Measurements from ENCODE around the gene PDLIM3. TPM values are rescaled to one million over a fixed set of nuclear protein-coding genes. Genes with fewer than 3 reads are reported as not detected.

The PDLIM3 gene
- polyA plus RNA-seq, 1 of the 3 experiments (the other 2 are of a cell fraction) = 0.08 TPM

DNA sequence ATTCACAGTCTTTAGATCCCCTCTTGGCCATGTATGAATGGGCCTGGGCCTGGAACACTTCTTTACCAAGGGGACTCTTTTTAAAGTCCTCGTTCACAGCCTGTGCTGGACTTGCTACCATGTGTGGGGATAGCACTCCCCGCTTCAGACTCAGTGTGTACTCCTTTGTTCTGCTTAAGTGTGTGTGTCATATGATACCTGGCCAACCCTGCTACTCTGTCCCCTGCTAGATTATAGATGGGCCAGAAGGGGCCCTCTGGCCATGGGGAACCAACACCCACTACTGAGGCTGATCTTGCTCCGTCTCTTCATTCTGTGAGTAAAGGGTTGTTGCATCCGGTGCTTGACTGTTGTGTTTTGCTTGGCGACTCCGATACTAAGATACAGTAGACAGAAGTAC, 71.8 kb downstream of the PDLIM3 start:
- H3F3A ChIP-seq (replicated peaks; ENCODE audit: insufficient read depth) = peaks cover 10% of the 10 kb centered on the region
- H2AFZ ChIP-seq (ENCODE audit: low read depth) = no peak overlapping the region
- H3K9ac ChIP-seq = no peak overlapping the region
- no peaks in the 10 kb centered on the region for H3K36me3 ChIP-seq (replicated peaks in 1 of 2; ENCODE audit: control insufficient read depth in 1 of 2, insufficient read depth in 2 of 2, low read length in 1 of 2)
- 85% methylated on average over 6 of the region's 6 CpGs for WGBS (ENCODE audit: low lambda C conversion rate)
- H4K20me1 ChIP-seq (ENCODE audit: insufficient read depth) = no peaks in the 10 kb centered on the region
- no peaks in the 10 kb centered on the region for H3K9me3 ChIP-seq
- CTCF ChIA-PET = no interaction called here
- no peak overlapping the region for H3K4me2 ChIP-seq
- DNase-seq = no peak
- no peak overlapping the region for H3K27ac ChIP-seq (ENCODE audit: low read depth in 2 of 2, low read length in 1 of 2)
- POLR2A ChIA-PET = no interaction called here
- TF ChIP-seq NFIC (IDR thresholded peaks at IDR 0.05; ENCODE audit: borderline replicate concordance) (no peak), RAD21 (IDR thresholded peaks at IDR 0.05; ENCODE audit: low read length) (no peak), MXI1 (IDR thresholded peaks at IDR 0.05; ENCODE audit: low read depth, low read length) (no peak), GATA2 (CRISPR knock-in tag; IDR thresholded peaks at IDR 0.05) (no peak), TCF12 (IDR thresholded peaks at IDR 0.05) (no peak), SMC3 (IDR thresholded peaks at IDR 0.05; ENCODE audit: low read depth, low read length) (no peak), RXRA (IDR thresholded peaks at IDR 0.05; ENCODE audit: borderline replicate concordance, low read depth) (no peak), YY1 (IDR thresholded peaks at IDR 0.05; ENCODE audit: low read depth) (no peak), JUND (IDR thresholded peaks at IDR 0.05) (no peak), FOXJ3 (CRISPR knock-in tag; IDR thresholded peaks at IDR 0.05) (no peak), FOXM1 (IDR thresholded peaks at IDR 0.05; ENCODE audit: low read depth) (no peak), FOSL2 (IDR thresholded peaks at IDR 0.05; ENCODE audit: borderline replicate concordance, low read depth) (no peak), GABPA (IDR thresholded peaks at IDR 0.05; ENCODE audit: low read depth) (no peak), POLR2AphosphoS5 (IDR thresholded peaks at IDR 0.05; ENCODE audit: low read depth, low read length) (no peak), NRF1 (IDR thresholded peaks at IDR 0.05; ENCODE audit: low read depth, low read length) (no peak)
- TF ChIP-seq, protein P1, sequence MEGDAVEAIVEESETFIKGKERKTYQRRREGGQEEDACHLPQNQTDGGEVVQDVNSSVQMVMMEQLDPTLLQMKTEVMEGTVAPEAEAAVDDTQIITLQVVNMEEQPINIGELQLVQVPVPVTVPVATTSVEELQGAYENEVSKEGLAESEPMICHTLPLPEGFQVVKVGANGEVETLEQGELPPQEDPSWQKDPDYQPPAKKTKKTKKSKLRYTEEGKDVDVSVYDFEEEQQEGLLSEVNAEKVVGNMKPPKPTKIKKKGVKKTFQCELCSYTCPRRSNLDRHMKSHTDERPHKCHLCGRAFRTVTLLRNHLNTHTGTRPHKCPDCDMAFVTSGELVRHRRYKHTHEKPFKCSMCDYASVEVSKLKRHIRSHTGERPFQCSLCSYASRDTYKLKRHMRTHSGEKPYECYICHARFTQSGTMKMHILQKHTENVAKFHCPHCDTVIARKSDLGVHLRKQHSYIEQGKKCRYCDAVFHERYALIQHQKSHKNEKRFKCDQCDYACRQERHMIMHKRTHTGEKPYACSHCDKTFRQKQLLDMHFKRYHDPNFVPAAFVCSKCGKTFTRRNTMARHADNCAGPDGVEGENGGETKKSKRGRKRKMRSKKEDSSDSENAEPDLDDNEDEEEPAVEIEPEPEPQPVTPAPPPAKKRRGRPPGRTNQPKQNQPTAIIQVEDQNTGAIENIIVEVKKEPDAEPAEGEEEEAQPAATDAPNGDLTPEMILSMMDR (IDR thresholded peaks at IDR 0.05) = no peak
- TF ChIP-seq, protein P2, sequence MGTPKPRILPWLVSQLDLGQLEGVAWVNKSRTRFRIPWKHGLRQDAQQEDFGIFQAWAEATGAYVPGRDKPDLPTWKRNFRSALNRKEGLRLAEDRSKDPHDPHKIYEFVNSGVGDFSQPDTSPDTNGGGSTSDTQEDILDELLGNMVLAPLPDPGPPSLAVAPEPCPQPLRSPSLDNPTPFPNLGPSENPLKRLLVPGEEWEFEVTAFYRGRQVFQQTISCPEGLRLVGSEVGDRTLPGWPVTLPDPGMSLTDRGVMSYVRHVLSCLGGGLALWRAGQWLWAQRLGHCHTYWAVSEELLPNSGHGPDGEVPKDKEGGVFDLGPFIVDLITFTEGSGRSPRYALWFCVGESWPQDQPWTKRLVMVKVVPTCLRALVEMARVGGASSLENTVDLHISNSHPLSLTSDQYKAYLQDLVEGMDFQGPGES (IDR thresholded peaks at IDR 0.05; ENCODE audit: low read depth, low read length) = no peak
- TF ChIP-seq, protein P3, sequence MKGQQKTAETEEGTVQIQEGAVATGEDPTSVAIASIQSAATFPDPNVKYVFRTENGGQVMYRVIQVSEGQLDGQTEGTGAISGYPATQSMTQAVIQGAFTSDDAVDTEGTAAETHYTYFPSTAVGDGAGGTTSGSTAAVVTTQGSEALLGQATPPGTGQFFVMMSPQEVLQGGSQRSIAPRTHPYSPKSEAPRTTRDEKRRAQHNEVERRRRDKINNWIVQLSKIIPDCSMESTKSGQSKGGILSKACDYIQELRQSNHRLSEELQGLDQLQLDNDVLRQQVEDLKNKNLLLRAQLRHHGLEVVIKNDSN (IDR thresholded peaks at IDR 0.05; ENCODE audit: borderline replicate concordance, low read depth) = no peak
- TF ChIP-seq, protein P4, sequence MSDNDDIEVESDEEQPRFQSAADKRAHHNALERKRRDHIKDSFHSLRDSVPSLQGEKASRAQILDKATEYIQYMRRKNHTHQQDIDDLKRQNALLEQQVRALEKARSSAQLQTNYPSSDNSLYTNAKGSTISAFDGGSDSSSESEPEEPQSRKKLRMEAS (IDR thresholded peaks at IDR 0.05; ENCODE audit: low read depth) = no peak
- no peaks in the 10 kb centered on the region; a peak in 1 of 4 replicates for H3K4me1 ChIP-seq (ENCODE audit: control insufficient read depth in 1 of 2, insufficient read depth in 2 of 2, low read depth in 1 of 2, low read length in 1 of 2)
- no peaks in the 10 kb centered on the region for H3K79me2 ChIP-seq (ENCODE audit: insufficient read depth)
- H3K4me3 ChIP-seq (ENCODE audit: low read depth in 2 of 2, low read length in 1 of 2) = no peak overlapping the region
- no peaks in the 10 kb centered on the region for H3K9me2 ChIP-seq
- no peaks in the 10 kb centered on the region for H3K27me3 ChIP-seq (ENCODE audit: insufficient read depth)
